ENCODE results near the gene CDC42SE2. TPM values are rescaled to one million over a fixed set of nuclear protein-coding genes. Genes with fewer than 3 reads are reported as not detected.
"Not testable (repeated sequence)": the region's sequence is repeated elsewhere in the genome, so short reads cannot be mapped to it uniquely, and the experiment has no call there.

Gene CDC42SE2
- total RNA-seq, 1 donor from 2014 or later = 24.1 TPM

- H3K27ac ChIP-seq (ENCODE audit: low read depth, low read length) = peak overlapping the region; percentile 35
- no peaks in the 10 kb centered on the region for H3K9me3 Mint-ChIP-seq (ENCODE audit: unreplicated experiment)
- H3K27me3 Mint-ChIP-seq (ENCODE audit: low read depth, unreplicated experiment) = no peaks in the 10 kb centered on the region
- no peak overlapping the region for H2AFZ ChIP-seq (ENCODE audit: low read depth, low read length)
- peaks cover 13% of the 10 kb centered on the region for H3K36me3 ChIP-seq (ENCODE audit: insufficient read depth, low read length)
- no peaks in the 10 kb centered on the region for H3K79me2 ChIP-seq (ENCODE audit: insufficient read depth, low read length)
- no peaks in the 10 kb centered on the region for H3K27me3 ChIP-seq (ENCODE audit: insufficient read depth, low read length)
- H3K4me1 Mint-ChIP-seq (ENCODE audit: low read depth, unreplicated experiment) = peaks cover 2% of the 10 kb centered on the region
- TF ChIP-seq, protein P1, sequence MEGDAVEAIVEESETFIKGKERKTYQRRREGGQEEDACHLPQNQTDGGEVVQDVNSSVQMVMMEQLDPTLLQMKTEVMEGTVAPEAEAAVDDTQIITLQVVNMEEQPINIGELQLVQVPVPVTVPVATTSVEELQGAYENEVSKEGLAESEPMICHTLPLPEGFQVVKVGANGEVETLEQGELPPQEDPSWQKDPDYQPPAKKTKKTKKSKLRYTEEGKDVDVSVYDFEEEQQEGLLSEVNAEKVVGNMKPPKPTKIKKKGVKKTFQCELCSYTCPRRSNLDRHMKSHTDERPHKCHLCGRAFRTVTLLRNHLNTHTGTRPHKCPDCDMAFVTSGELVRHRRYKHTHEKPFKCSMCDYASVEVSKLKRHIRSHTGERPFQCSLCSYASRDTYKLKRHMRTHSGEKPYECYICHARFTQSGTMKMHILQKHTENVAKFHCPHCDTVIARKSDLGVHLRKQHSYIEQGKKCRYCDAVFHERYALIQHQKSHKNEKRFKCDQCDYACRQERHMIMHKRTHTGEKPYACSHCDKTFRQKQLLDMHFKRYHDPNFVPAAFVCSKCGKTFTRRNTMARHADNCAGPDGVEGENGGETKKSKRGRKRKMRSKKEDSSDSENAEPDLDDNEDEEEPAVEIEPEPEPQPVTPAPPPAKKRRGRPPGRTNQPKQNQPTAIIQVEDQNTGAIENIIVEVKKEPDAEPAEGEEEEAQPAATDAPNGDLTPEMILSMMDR (IDR thresholded peaks at IDR 0.05; ENCODE audit: insufficient read depth, low read depth, low read length) = no peak
- TF ChIP-seq EZH2 (IDR thresholded peaks at IDR 0.05; ENCODE audit: insufficient read depth, low read length) = no peak
- no peak overlapping the region for H3K9ac ChIP-seq (ENCODE audit: low read length)
- no peak overlapping the region for H3K4me3 Mint-ChIP-seq (ENCODE audit: unreplicated experiment)
- no peaks in the 10 kb centered on the region for H3K9me3 ChIP-seq (ENCODE audit: insufficient read depth, low read depth, low read length)
- H3K27ac Mint-ChIP-seq (ENCODE audit: unreplicated experiment) = no peak overlapping the region
- no peaks in the 10 kb centered on the region for H4K20me1 ChIP-seq (ENCODE audit: insufficient read depth, low read length)
- DNase-seq (ENCODE audit: low read depth) (peak; percentile 59), FAIRE-seq (no peak)
- H3K4me1 ChIP-seq (ENCODE audit: insufficient read depth, low read length) = peaks cover 9% of the 10 kb centered on the region
- H3K36me3 Mint-ChIP-seq (ENCODE audit: low read depth, unreplicated experiment) = peaks cover 8% of the 10 kb centered on the region
- peak overlapping the region; percentile 31 for H3K4me2 ChIP-seq (ENCODE audit: low read length)
- H3K4me3 ChIP-seq (ENCODE audit: insufficient read depth, low read depth, low read length) = no peak overlapping the region
Measured at GRCh38 chr5:131394128-131394527, 130.3 kb downstream of the CDC42SE2 start.

GRCh38 chr5:131396015-131396414 is 132.2 kb downstream of the CDC42SE2 start:
- Mint-ChIP-seq H3K27ac (ENCODE audit: unreplicated experiment) (no peak overlapping the region), H3K9me3 (ENCODE audit: unreplicated experiment) (peaks cover 3% of the 10 kb centered on the region), H3K27me3 (ENCODE audit: low read depth, unreplicated experiment) (no peaks in the 10 kb centered on the region), H3K4me3 (ENCODE audit: unreplicated experiment) (no peak overlapping the region), H3K4me1 (ENCODE audit: low read depth, unreplicated experiment) (peaks cover 2% of the 10 kb centered on the region), H3K36me3 (ENCODE audit: low read depth, unreplicated experiment) (peaks cover 17% of the 10 kb centered on the region)
- H3K9me3 ChIP-seq (ENCODE audit: insufficient read depth, low read depth, low read length) = no peaks in the 10 kb centered on the region
- H3K4me2 ChIP-seq (ENCODE audit: low read length) = no peak overlapping the region
- peaks cover 13% of the 10 kb centered on the region for H3K36me3 ChIP-seq (ENCODE audit: insufficient read depth, low read length)
- H2AFZ ChIP-seq (ENCODE audit: low read depth, low read length) = no peak overlapping the region
- H3K4me1 ChIP-seq (ENCODE audit: insufficient read depth, low read length) = peaks cover 9% of the 10 kb centered on the region
- no peak for FAIRE-seq
- no peak for DNase-seq (ENCODE audit: low read depth)
- H3K9ac ChIP-seq (ENCODE audit: low read length) = no peak overlapping the region
- H3K27ac ChIP-seq (ENCODE audit: low read depth, low read length) = no peak overlapping the region
- H4K20me1 ChIP-seq (ENCODE audit: insufficient read depth, low read length) = no peaks in the 10 kb centered on the region
- no peaks in the 10 kb centered on the region for H3K79me2 ChIP-seq (ENCODE audit: insufficient read depth, low read length)
- TF ChIP-seq, protein P1 (IDR thresholded peaks at IDR 0.05; ENCODE audit: insufficient read depth, low read depth, low read length) = no peak
- no peak for TF ChIP-seq EZH2 (IDR thresholded peaks at IDR 0.05; ENCODE audit: insufficient read depth, low read length)
- H3K4me3 ChIP-seq (ENCODE audit: insufficient read depth, low read depth, low read length) = no peak overlapping the region
- H3K27me3 ChIP-seq (ENCODE audit: insufficient read depth, low read length) = no peaks in the 10 kb centered on the region

DNA sequence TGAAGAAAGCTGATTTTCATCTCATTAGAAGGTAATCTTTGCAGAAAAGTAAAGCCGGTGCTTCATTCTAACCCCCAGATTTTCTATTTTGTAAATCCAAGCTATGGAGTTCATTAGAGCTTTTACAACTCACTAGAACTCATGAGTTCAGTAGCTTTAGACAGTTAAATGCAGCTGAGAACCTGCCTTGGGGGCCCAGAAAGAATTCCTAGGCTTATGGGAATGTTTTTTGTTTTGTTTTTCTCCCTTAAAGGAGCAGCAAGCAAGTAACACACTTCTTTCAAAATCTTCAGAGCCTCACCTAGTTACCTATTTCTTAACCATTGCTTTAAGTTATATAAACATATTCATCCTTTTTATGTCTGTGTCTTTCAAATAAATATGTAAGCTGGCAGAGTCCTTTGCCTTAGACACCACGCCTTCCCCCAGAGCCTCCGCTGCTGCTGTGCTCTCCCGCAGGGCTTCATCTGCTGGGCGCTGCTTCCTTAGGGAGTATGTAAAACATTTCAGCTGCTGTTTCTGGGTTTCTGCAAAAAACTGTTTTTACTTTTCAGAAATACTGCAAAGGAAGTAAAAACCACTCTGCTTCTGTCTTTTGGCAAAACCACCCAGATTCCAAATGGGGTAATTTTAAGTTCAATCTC is 132.9 kb downstream of the CDC42SE2 start:
- no peak for DNase-seq (ENCODE audit: low read depth)
- TF ChIP-seq EZH2 (IDR thresholded peaks at IDR 0.05; ENCODE audit: insufficient read depth, low read length) = no peak
- TF ChIP-seq, protein P1 (IDR thresholded peaks at IDR 0.05; ENCODE audit: insufficient read depth, low read depth, low read length) = no peak
- Mint-ChIP-seq H3K4me3 (ENCODE audit: unreplicated experiment) (no peak overlapping the region), H3K27ac (ENCODE audit: unreplicated experiment) (no peak overlapping the region), H3K27me3 (ENCODE audit: low read depth, unreplicated experiment) (no peaks in the 10 kb centered on the region), H3K4me1 (ENCODE audit: low read depth, unreplicated experiment) (peaks cover 2% of the 10 kb centered on the region), H3K9me3 (ENCODE audit: unreplicated experiment) (peaks cover 3% of the 10 kb centered on the region), H3K36me3 (ENCODE audit: low read depth, unreplicated experiment) (peaks cover 17% of the 10 kb centered on the region)
- Histone ChIP-seq H2AFZ (ENCODE audit: low read depth, low read length) (no peak overlapping the region), H3K27ac (ENCODE audit: low read depth, low read length) (no peak overlapping the region), H3K36me3 (ENCODE audit: insufficient read depth, low read length) (peaks cover 13% of the 10 kb centered on the region), H3K9ac (ENCODE audit: low read length) (no peak overlapping the region), H4K20me1 (ENCODE audit: insufficient read depth, low read length) (no peaks in the 10 kb centered on the region), H3K4me1 (ENCODE audit: insufficient read depth, low read length) (peaks cover 9% of the 10 kb centered on the region), H3K79me2 (ENCODE audit: insufficient read depth, low read length) (no peaks in the 10 kb centered on the region), H3K4me3 (ENCODE audit: insufficient read depth, low read depth, low read length) (no peak overlapping the region), H3K27me3 (ENCODE audit: insufficient read depth, low read length) (no peaks in the 10 kb centered on the region), H3K9me3 (ENCODE audit: insufficient read depth, low read depth, low read length) (no peaks in the 10 kb centered on the region), H3K4me2 (ENCODE audit: low read length) (no peak overlapping the region)
- no peak for FAIRE-seq

DNA sequence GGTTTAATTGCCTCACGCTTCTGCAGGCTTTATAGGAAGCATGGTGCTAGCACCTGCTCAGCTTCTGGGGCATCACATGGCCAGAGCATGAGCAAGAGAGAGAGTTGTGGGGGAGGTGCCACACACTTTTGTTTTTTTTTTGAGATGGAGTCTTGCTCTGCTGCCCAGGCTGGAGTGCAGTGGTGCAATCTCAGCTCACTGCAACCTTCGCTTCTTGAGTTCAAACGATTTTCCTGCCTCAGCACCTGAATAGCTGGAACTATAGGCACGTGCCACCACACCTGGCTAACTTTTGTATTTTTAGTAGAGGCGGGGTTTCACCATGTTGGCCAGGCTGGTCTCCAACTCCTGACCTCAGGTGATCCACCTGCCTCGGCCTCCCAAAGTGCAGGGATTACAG is 135.2 kb downstream of the CDC42SE2 start:
- not testable (repeated sequence) for H3K4me3 Mint-ChIP-seq (ENCODE audit: unreplicated experiment); H3K9ac ChIP-seq (ENCODE audit: low read length); H3K4me1 ChIP-seq (ENCODE audit: insufficient read depth, low read length); H4K20me1 ChIP-seq (ENCODE audit: insufficient read depth, low read length); H3K4me3 ChIP-seq (ENCODE audit: insufficient read depth, low read depth, low read length); H3K27me3 Mint-ChIP-seq (ENCODE audit: low read depth, unreplicated experiment); H3K27ac Mint-ChIP-seq (ENCODE audit: unreplicated experiment); H3K9me3 ChIP-seq (ENCODE audit: insufficient read depth, low read depth, low read length); H3K36me3 ChIP-seq (ENCODE audit: insufficient read depth, low read length); H3K4me1 Mint-ChIP-seq (ENCODE audit: low read depth, unreplicated experiment); H3K4me2 ChIP-seq (ENCODE audit: low read length); H2AFZ ChIP-seq (ENCODE audit: low read depth, low read length); FAIRE-seq; H3K27ac ChIP-seq (ENCODE audit: low read depth, low read length); H3K27me3 ChIP-seq (ENCODE audit: insufficient read depth, low read length); H3K79me2 ChIP-seq (ENCODE audit: insufficient read depth, low read length); DNase-seq (ENCODE audit: low read depth)
- H3K9me3 Mint-ChIP-seq (ENCODE audit: unreplicated experiment) = peaks cover 18% of the 10 kb centered on the region
- H3K36me3 Mint-ChIP-seq (ENCODE audit: low read depth, unreplicated experiment) = peaks cover 26% of the 10 kb centered on the region
